22Rv1 (cell line): Measurements from ENCODE around the gene FAM13C.

Source experiments
- ZFX ChIP-seq: fragments of 450-650 bp; IDR thresholded peaks from 2 replicates; pipeline ENCODE4 v1.6.1; 2017; ENCODE audit warnings: antibody characterized with exemption, borderline replicate concordance
- TF ChIP-seq, protein P1 (sequence below): fragments of 450-650 bp; IDR thresholded peaks from 2 replicates; pipeline ENCODE4 v1.5.1; 2017; ENCODE audit warnings: mild to moderate bottlenecking

GRCh38 chr10:59283456-59284091, 78.8 kb downstream of the FAM13C start:
- TF ChIP-seq, protein P1, sequence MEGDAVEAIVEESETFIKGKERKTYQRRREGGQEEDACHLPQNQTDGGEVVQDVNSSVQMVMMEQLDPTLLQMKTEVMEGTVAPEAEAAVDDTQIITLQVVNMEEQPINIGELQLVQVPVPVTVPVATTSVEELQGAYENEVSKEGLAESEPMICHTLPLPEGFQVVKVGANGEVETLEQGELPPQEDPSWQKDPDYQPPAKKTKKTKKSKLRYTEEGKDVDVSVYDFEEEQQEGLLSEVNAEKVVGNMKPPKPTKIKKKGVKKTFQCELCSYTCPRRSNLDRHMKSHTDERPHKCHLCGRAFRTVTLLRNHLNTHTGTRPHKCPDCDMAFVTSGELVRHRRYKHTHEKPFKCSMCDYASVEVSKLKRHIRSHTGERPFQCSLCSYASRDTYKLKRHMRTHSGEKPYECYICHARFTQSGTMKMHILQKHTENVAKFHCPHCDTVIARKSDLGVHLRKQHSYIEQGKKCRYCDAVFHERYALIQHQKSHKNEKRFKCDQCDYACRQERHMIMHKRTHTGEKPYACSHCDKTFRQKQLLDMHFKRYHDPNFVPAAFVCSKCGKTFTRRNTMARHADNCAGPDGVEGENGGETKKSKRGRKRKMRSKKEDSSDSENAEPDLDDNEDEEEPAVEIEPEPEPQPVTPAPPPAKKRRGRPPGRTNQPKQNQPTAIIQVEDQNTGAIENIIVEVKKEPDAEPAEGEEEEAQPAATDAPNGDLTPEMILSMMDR = no peak
- TF ChIP-seq ZFX = no peak
